Measurements from ENCODE around the gene DCLK1.

- TF ChIP-seq POLR2A (IDR thresholded peaks at IDR 0.05; ENCODE audit: low read depth, low read length) = no peak
- TF ChIP-seq SUPT20H (IDR thresholded peaks at IDR 0.05; ENCODE audit: borderline replicate concordance, control insufficient read depth, low read depth, low read length) = no peak
- TF ChIP-seq GABPA (IDR thresholded peaks at IDR 0.05; ENCODE audit: low read depth) = no peak
- TF ChIP-seq TAF1 (IDR thresholded peaks at IDR 0.05; ENCODE audit: borderline replicate concordance, low read depth, low read length) = no peak
- no peak for TF ChIP-seq ZSCAN29 (IDR thresholded peaks at IDR 0.05)
- no peak for TF ChIP-seq SPI1 (IDR thresholded peaks at IDR 0.05; ENCODE audit: borderline replicate concordance, insufficient read depth, low read depth, low read length)
- no peak for TF ChIP-seq SP1 (IDR thresholded peaks at IDR 0.05; ENCODE audit: low read depth, low read length)
- no peak for TF ChIP-seq SMAD1 (IDR thresholded peaks at IDR 0.05; ENCODE audit: low read depth, partially characterized antibody)
- no peak for TF ChIP-seq EGR1 (IDR thresholded peaks at IDR 0.05; ENCODE audit: borderline replicate concordance in 1 of 2, low read depth in 2 of 2, low read length in 2 of 2)
Observed at GRCh38 chr13:35917942-35918645, 213.1 kb downstream of the DCLK1 start.
